ENCODE data around the gene PLXNA4.

Gene PLXNA4

GRCh38 chr7:132578826-132579225 lies 2.6 kb upstream of the PLXNA4 start:
- TF ChIP-seq CTCF (IDR thresholded peaks at IDR 0.05; ENCODE audit: low read depth, low read length, missing control alignments), result no peak
- Histone ChIP-seq H3K4me3 (ENCODE audit: low read depth, low read length) (no peak overlapping the region), H3K36me3 (replicated peaks) (no peaks in the 10 kb centered on the region), H3K27me3 (replicated peaks) (peaks cover 47% of the 10 kb centered on the region), H3K27ac (no peak overlapping the region)
- in situ Hi-C loops (cut with HindIII; ENCODE audit: low pct_ligation_motif_present, low sequenced_read_pairs), result no loop called here
- DNase-seq, result no peak

GRCh38 chr7:132578050-132578370 lies 1.7 kb upstream of the PLXNA4 start:
- Histone ChIP-seq H3K36me3 (replicated peaks) (no peaks in the 10 kb centered on the region), H3K27me3 (replicated peaks) (peaks cover 55% of the 10 kb centered on the region), H3K27ac (no peak overlapping the region), H3K4me3 (ENCODE audit: low read depth, low read length) (no peak overlapping the region)
- in situ Hi-C loops (cut with HindIII; ENCODE audit: low pct_ligation_motif_present, low sequenced_read_pairs), result no loop called here
- TF ChIP-seq CTCF (IDR thresholded peaks at IDR 0.05; ENCODE audit: low read depth, low read length, missing control alignments), result no peak
- DNase-seq, result no peak

GRCh38 chr7:132577206-132578049 lies 1.2 kb upstream of the PLXNA4 start:
- H3K27me3 ChIP-seq (replicated peaks), result peaks cover 59% of the 10 kb centered on the region
- peak overlapping the region; percentile 41 for H3K4me3 ChIP-seq (ENCODE audit: low read depth, low read length)
- in situ Hi-C loops (cut with HindIII; ENCODE audit: low pct_ligation_motif_present, low sequenced_read_pairs), result no loop called here
- TF ChIP-seq CTCF (IDR thresholded peaks at IDR 0.05; ENCODE audit: low read depth, low read length, missing control alignments), result peak; percentile 17
- H3K27ac ChIP-seq, result no peak overlapping the region
- DNase-seq, result peak; percentile 24
- no peaks in the 10 kb centered on the region for H3K36me3 ChIP-seq (replicated peaks)

- TF ChIP-seq CTCF (IDR thresholded peaks at IDR 0.05; ENCODE audit: low read depth, low read length, missing control alignments), result no peak
- peak overlapping the region; percentile 51 for H3K4me3 ChIP-seq (ENCODE audit: low read depth, low read length)
- in situ Hi-C loops (cut with HindIII; ENCODE audit: low pct_ligation_motif_present, low sequenced_read_pairs), result no loop called here
- no peak overlapping the region for H3K27ac ChIP-seq
- H3K27me3 ChIP-seq (replicated peaks), result peaks cover 62% of the 10 kb centered on the region
- H3K36me3 ChIP-seq (replicated peaks), result no peaks in the 10 kb centered on the region
- no peak for DNase-seq
These were observed 433 bp upstream of the PLXNA4 start for GRCh38 chr7:132576721-132577085.

- Histone ChIP-seq H3K27me3 (replicated peaks) (peaks cover 67% of the 10 kb centered on the region), H3K4me3 (ENCODE audit: low read depth, low read length) (peak overlapping the region; percentile 51), H3K36me3 (replicated peaks) (no peaks in the 10 kb centered on the region), H3K27ac (no peak overlapping the region)
- DNase-seq, result peak; percentile 23
- peak; percentile 48 for TF ChIP-seq CTCF (IDR thresholded peaks at IDR 0.05; ENCODE audit: low read depth, low read length, missing control alignments)
- in situ Hi-C loops (cut with HindIII; ENCODE audit: low pct_ligation_motif_present, low sequenced_read_pairs), result no loop called here
These were observed 770 bp downstream of the PLXNA4 start for GRCh38 chr7:132575419-132575981.

All from brain microvascular endothelial cell (primary cell).